Measurements from ENCODE around the gene COL8A1. TPM values are rescaled to one million over a fixed set of nuclear protein-coding genes. Genes with fewer than 3 reads are reported as not detected.

Gene COL8A1
- total RNA-seq, 2 experiments from 2014 or later, result 0.10 to 0.13 TPM

GRCh38 chr3:99645277-99646106, 7.1 kb downstream of the COL8A1 start:
- CTCF ChIA-PET, result interaction anchor here (0.9 to 1.6 kb wide), 3 partner anchors 11 to 108 kb away, joined by 3 to 4 read pairs (median 4); no protein-coding TSS in a partner anchor
- POLR2A ChIA-PET, result no interaction called here
- Mint-ChIP-seq H3K27ac (no peak overlapping the region), H3K36me3 (ENCODE audit: low read depth) (no peaks in the 10 kb centered on the region), H3K27me3 (peaks cover 25% of the 10 kb centered on the region), H3K9me3 (no peaks in the 10 kb centered on the region), H3K4me1 (no peaks in the 10 kb centered on the region), H3K4me3 (no peak overlapping the region)
- DNase-seq, result no peak

- DNase-seq, result no peak
- no peak overlapping the region for H3K27ac Mint-ChIP-seq
- H3K36me3 Mint-ChIP-seq (ENCODE audit: low read depth), result no peaks in the 10 kb centered on the region
- POLR2A ChIA-PET, result no interaction called here
- H3K4me3 Mint-ChIP-seq, result no peak overlapping the region
- peaks cover 21% of the 10 kb centered on the region for H3K27me3 Mint-ChIP-seq
- H3K4me1 Mint-ChIP-seq, result no peaks in the 10 kb centered on the region
- H3K9me3 Mint-ChIP-seq, result no peaks in the 10 kb centered on the region
- CTCF ChIA-PET, result interaction anchor here (0.9 to 1.6 kb wide), 2 partner anchors 12 to 108 kb away, joined by 4 read pairs; no protein-coding TSS in a partner anchor
These were observed 7.7 kb downstream of the COL8A1 start for GRCh38 chr3:99646107-99646435.

- CTCF ChIA-PET, result interaction anchor here (1.1 kb wide), 1 partner anchor 41 kb away, joined by 3 read pairs; no protein-coding TSS in a partner anchor
- POLR2A ChIA-PET, result no interaction called here
- Mint-ChIP-seq H3K4me3 (no peak overlapping the region), H3K27me3 (peaks cover 12% of the 10 kb centered on the region), H3K4me1 (no peaks in the 10 kb centered on the region), H3K9me3 (no peaks in the 10 kb centered on the region), H3K27ac (no peak overlapping the region), H3K36me3 (ENCODE audit: low read depth) (no peaks in the 10 kb centered on the region)
- DNase-seq, result no peak
These were observed 8.7 kb downstream of the COL8A1 start for GRCh38 chr3:99647081-99647480.

GRCh38 chr3:99648101-99648500, 9.7 kb downstream of the COL8A1 start:
- Mint-ChIP-seq H3K36me3 (ENCODE audit: low read depth) (no peaks in the 10 kb centered on the region), H3K4me3 (no peak overlapping the region)
- no peak for DNase-seq

GRCh38 chr3:99648516-99648915, 10.1 kb downstream of the COL8A1 start:
- Mint-ChIP-seq H3K4me3 (no peak overlapping the region), H3K9me3 (no peaks in the 10 kb centered on the region), H3K4me1 (no peaks in the 10 kb centered on the region), H3K27me3 (peaks cover 8% of the 10 kb centered on the region), H3K36me3 (ENCODE audit: low read depth) (no peaks in the 10 kb centered on the region), H3K27ac (no peak overlapping the region)
- POLR2A ChIA-PET, result no interaction called here
- CTCF ChIA-PET, result interaction anchor here (1.1 kb wide), 1 partner anchor 39 kb away, joined by 3 read pairs; no protein-coding TSS in a partner anchor
- DNase-seq, result no peak

More at GRCh38 chr3:99648101-99648500, 9.7 kb downstream of the COL8A1 start:
- CTCF ChIA-PET, result interaction anchor here (1.1 kb wide), 1 partner anchor 40 kb away, joined by 3 read pairs; no protein-coding TSS in a partner anchor
- peaks cover 8% of the 10 kb centered on the region for H3K27me3 Mint-ChIP-seq
- no peaks in the 10 kb centered on the region for H3K4me1 Mint-ChIP-seq
- H3K9me3 Mint-ChIP-seq, result no peaks in the 10 kb centered on the region
- POLR2A ChIA-PET, result no interaction called here
- H3K27ac Mint-ChIP-seq, result no peak overlapping the region

- Mint-ChIP-seq H3K27ac (no peak overlapping the region), H3K4me3 (no peak overlapping the region), H3K4me1 (no peaks in the 10 kb centered on the region), H3K27me3 (peaks cover 7% of the 10 kb centered on the region), H3K36me3 (ENCODE audit: low read depth) (no peaks in the 10 kb centered on the region), H3K9me3 (no peaks in the 10 kb centered on the region)
- DNase-seq, result no peak
- CTCF ChIA-PET, result no interaction called here
- POLR2A ChIA-PET, result no interaction called here
These were observed 13.1 kb downstream of the COL8A1 start for GRCh38 chr3:99651531-99651930.

- ChIA-PET POLR2A (no interaction called here), CTCF (interaction anchor here (0.6 to 1.8 kb wide), 3 partner anchors 11 to 633 kb away, joined by 3 to 4 read pairs (median 3); no protein-coding TSS in a partner anchor)
- Mint-ChIP-seq H3K27me3 (peaks cover 2% of the 10 kb centered on the region), H3K4me1 (no peaks in the 10 kb centered on the region), H3K27ac (no peak overlapping the region), H3K9me3 (no peaks in the 10 kb centered on the region), H3K36me3 (ENCODE audit: low read depth) (no peaks in the 10 kb centered on the region), H3K4me3 (no peak overlapping the region)
- no peak for DNase-seq
These were observed 18.2 kb downstream of the COL8A1 start for GRCh38 chr3:99656624-99657023.

- Mint-ChIP-seq H3K36me3 (ENCODE audit: low read depth) (no peaks in the 10 kb centered on the region), H3K27me3 (peaks cover 2% of the 10 kb centered on the region)
- CTCF ChIA-PET, result interaction anchor here (1.8 kb wide), 1 partner anchor 12 kb away, joined by 4 read pairs; no protein-coding TSS in a partner anchor
These were observed 19.9 kb downstream of the COL8A1 start for GRCh38 chr3:99658274-99658673.

GRCh38 chr3:99659032-99659431, 20.6 kb downstream of the COL8A1 start:
- Mint-ChIP-seq H3K27ac (no peak overlapping the region), H3K9me3 (no peaks in the 10 kb centered on the region), H3K4me3 (no peak overlapping the region), H3K27me3 (peaks cover 2% of the 10 kb centered on the region), H3K36me3 (ENCODE audit: low read depth) (no peaks in the 10 kb centered on the region), H3K4me1 (no peaks in the 10 kb centered on the region)
- CTCF ChIA-PET, result no interaction called here
- no peak for DNase-seq
- POLR2A ChIA-PET, result no interaction called here

More at GRCh38 chr3:99658274-99658673, 19.9 kb downstream of the COL8A1 start:
- H3K9me3 Mint-ChIP-seq, result no peaks in the 10 kb centered on the region
- no peak for DNase-seq
- H3K4me3 Mint-ChIP-seq, result no peak overlapping the region
- no peaks in the 10 kb centered on the region for H3K4me1 Mint-ChIP-seq
- POLR2A ChIA-PET, result no interaction called here
- no peak overlapping the region for H3K27ac Mint-ChIP-seq

- Mint-ChIP-seq H3K4me1 (no peaks in the 10 kb centered on the region), H3K4me3 (no peak overlapping the region), H3K27me3 (peaks cover 2% of the 10 kb centered on the region), H3K9me3 (no peaks in the 10 kb centered on the region), H3K27ac (no peak overlapping the region), H3K36me3 (ENCODE audit: low read depth) (no peaks in the 10 kb centered on the region)
- no peak for DNase-seq
- ChIA-PET POLR2A (no interaction called here), CTCF (no interaction called here)
These were observed 21.6 kb downstream of the COL8A1 start for GRCh38 chr3:99659951-99660350.

- H3K36me3 Mint-ChIP-seq (ENCODE audit: low read depth), result no peaks in the 10 kb centered on the region
- H3K27ac Mint-ChIP-seq, result no peak overlapping the region
- no peak for DNase-seq
- H3K4me1 Mint-ChIP-seq, result no peaks in the 10 kb centered on the region
- ChIA-PET POLR2A (no interaction called here), CTCF (no interaction called here)
- no peak overlapping the region for H3K4me3 Mint-ChIP-seq
- no peaks in the 10 kb centered on the region for H3K9me3 Mint-ChIP-seq
- no peaks in the 10 kb centered on the region for H3K27me3 Mint-ChIP-seq
These were observed 24.6 kb downstream of the COL8A1 start for GRCh38 chr3:99662838-99663570.

- Mint-ChIP-seq H3K9me3 (no peaks in the 10 kb centered on the region), H3K36me3 (ENCODE audit: low read depth) (no peaks in the 10 kb centered on the region), H3K4me1 (no peaks in the 10 kb centered on the region), H3K4me3 (no peak overlapping the region), H3K27me3 (no peaks in the 10 kb centered on the region), H3K27ac (no peak overlapping the region)
- DNase-seq, result no peak
- CTCF ChIA-PET, result no interaction called here
- POLR2A ChIA-PET, result no interaction called here
These were observed 25.6 kb downstream of the COL8A1 start for GRCh38 chr3:99663977-99664376.

- H3K27me3 Mint-ChIP-seq, result no peaks in the 10 kb centered on the region
- H3K9me3 Mint-ChIP-seq, result no peaks in the 10 kb centered on the region
- no peak overlapping the region for H3K27ac Mint-ChIP-seq
- no peak overlapping the region for H3K4me3 Mint-ChIP-seq
- H3K4me1 Mint-ChIP-seq, result no peaks in the 10 kb centered on the region
- CTCF ChIA-PET, result interaction anchor here (1.0 kb wide), 1 partner anchor 10 kb away, joined by 4 read pairs; no protein-coding TSS in a partner anchor
- no peaks in the 10 kb centered on the region for H3K36me3 Mint-ChIP-seq (ENCODE audit: low read depth)
- DNase-seq, result no peak
- POLR2A ChIA-PET, result no interaction called here
These were observed 26.6 kb downstream of the COL8A1 start for GRCh38 chr3:99665017-99665416.
